GM04503 (cell line): ENCODE data around the gene PHF23.

Source experiments
- DNase-seq: peaks from one replicate; pipeline ENCODE4 v3.0.0-alpha.2; 2012; ENCODE audit warnings: low read depth

Gene PHF23

DNA sequence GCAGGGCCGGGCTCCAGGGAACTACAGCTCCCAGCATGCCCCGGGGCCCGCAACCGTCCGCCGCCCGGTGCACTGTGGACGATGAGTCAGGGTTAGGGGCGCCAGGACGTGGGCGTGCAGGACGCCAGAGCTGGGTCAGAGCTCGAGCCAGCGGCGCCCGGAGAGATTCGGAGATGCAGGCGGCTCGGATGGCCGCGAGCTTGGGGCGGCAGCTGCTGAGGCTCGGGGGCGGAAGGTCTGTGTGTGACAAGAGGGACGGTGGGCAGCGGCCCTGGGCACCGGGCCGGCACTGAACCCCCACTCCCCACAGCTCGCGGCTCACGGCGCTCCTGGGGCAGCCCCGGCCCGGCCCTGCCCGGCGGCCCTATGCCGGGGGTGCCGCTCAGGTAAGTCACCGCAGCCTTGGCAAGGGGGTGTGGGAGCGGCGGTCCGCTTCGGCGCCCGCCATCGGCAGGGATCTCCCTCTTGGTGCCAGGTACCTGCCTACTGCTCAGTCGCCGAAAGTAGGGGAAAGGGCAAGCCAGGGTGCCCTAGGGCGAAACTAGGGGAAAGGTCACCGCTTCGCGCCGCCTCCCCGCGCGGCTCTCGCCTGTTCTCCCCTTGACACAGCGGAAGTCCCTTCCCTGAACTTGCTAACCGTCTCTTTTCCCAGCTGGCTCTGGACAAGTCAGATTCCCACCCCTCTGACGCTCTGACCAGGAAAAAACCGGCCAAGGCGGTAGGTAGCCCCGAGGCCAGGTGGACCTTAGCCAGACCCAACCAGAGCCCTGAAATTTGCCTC lies 19.3 kb downstream of the PHF23 start, which contains the start of the genes ACADVL and DLG4:
TSS of gene ACADVL (plus strand) at position 127 of the 781 bp plus-strand sequence. CDS start at position 174, 47 bp downstream.
TSS of gene DLG4 (minus strand) at position 25 of the 781 bp plus-strand sequence.
- peak; percentile 46 for DNase-seq

- no peak for DNase-seq
Measured at GRCh38 chr17:7219229-7219811, 19.9 kb downstream of the PHF23 start.

DNA sequence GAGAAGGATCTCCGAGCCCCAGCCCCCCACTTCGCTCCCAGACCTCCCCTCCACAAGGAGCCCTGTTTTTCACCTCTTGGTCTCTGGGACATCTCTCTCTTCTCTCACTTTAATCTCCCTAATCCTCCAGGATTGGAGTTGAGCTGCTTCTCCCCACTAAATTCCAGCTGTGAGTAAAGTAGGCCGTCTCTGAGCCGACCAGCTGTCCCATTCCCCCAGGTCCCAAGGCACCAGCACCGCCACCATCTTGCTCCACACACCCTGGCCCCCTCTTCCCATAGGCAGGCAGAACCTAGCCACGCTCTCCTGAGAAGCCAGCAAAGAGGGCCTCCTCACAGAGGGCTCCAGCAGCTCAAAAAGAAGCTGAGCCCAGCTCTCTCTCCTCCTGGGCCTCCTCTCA lies 20.5 kb downstream of the PHF23 start:
- no peak for DNase-seq

DNA sequence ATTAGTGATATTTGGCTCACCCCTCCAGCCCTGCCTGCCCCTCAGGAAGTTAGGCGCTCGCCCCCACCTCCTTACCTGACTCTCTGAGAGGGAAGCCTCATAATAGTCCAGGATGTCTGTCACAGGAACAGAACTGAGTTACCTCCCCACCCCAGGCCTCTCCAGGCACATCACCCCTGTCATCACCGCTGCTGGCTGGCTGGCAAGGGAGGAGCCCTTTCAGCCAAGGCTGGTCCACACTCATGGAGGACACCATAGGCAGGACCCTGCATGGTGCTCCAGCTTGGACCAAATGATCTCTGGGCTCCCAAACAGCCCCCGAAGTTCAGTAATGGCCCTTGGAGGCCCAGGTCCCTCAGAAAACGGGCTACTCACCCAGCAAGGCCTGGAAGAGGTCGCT lies 21.1 kb downstream of the PHF23 start:
- no peak for DNase-seq

DNA sequence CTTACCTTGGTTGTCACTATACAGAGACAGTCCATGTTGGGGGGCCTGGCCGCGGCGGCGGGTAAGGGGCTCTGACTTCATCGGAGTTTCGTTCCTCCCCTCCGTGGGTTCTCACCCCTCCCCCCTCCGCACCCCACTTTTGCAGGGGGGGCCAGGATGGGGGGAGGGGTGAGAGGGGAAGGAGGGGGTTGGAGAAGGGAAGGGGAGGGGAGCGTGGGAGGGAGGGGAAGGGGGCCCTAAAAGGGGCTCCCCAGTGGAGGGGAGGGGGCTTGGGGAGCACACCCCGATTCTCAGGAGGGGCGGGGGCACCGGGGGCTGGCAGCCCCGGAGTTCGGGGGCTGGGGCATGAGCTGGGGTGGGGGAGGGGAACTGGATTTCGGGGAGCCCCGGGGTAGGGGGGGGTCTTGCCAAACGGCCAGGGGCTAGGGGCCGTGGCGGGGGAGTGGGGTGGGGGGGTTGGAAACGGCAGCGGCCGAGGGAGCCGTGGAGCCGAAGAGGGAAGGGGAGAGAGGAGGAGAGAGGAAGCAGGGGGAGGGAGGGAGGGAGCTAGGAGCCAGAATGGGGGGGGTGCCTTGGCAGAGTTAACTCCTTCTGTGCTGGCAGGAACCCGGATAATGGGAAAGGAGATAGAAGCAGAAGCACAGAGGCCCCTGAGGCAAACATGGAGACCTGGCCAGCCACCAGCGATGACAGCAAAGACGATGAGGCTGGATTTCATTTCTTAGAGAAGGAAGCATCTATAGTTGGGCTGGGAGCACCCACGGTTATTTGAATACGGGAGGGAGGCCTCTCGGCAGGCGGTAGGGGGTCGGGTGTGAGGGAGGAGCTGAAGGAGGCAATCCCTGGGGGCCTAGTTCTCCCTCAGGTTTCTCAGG lies 21.9 kb downstream of the PHF23 start:
- DNase-seq, result no peak

DNA sequence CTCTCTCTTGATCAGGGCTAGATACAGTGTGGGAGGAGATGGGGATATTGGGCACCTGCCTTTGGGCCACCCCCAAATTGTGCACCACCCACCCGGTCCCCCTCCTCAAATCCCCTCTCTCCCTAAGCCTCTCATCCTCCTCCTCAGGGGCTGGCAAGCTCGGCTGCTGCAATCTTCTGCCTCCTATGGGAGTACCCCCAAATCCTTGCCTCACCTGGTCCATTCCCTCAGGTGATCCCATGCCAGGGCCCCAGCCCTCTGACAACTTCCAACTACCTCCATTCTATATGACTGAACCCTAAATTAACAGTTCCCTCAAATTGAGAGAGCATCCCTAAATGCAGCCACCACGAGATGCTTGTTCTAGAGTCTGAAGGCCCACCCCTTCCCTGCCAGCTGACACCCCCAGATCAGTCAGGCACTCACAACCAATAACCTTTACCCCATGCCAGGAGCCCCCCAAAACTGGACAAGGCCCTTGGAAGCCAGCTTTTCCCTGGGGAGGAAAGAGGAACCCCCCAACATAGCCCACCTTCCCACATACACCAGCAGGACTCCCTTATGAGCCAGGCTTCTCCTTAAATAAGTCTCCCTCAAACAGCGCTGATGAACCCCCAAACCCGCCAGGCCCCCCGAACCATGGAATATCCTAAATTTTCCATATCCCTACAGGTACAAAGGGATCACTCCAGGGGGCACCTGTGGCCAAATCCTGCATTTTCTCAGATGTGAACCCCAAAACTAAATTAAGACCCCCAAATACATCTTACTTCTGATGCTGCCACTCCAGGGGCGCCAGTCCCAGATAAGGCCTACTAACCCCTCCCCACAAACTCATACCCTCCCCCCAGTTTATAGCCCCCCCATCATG lies 22.8 kb downstream of the PHF23 start:
- no peak for DNase-seq

DNA sequence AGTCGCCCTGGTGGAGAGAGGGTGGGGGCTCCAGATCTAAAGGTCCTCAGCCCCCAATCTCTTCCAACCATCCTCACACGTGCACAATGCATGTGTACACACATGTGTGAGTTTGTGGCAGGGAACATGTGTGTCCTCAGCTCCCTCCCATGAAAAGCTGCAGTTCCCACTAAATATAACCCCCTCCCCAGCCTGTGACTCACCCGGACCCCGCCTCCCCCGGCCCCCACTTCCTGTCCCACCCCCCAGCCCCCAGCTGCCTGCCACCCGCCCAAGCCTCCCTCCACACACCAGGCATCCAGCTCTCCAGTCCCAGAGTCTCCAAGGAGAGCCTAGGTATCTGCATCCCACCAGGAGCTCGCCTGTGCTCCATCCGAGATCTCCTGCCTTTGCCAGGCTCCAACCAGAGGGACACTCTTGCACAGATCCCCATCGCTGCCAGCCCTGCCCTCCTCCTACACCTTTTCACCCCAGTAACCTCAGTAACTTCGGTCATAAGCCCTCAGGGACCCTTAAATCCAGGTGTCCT lies 23.5 kb downstream of the PHF23 start:
- no peak for DNase-seq

DNA sequence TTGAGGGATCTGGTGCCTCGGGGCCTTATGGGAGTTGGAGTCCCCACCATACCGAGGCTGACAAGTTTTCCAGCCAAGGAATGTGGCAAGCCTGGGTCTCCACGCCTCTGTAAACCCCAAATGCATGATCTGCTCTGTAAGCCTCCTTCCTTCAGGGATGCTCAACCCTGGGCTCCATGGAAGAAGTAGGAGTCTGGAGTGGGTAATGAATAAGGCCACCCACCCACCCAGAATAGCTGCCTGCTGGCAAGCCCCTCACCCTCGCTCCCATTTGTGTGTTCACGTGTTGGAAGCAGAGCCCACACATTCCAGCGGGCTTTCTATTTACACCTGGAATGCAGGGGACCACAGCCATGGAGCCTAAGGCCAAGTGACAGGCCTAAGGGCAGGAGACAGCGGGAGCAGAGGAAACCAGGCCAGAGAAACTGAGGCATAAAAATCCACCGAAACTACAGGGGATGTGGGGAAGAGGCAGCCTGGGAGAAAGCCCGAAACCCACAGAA lies 24.1 kb downstream of the PHF23 start:
- DNase-seq, result no peak

GRCh38 chr17:7214300-7215135 lies 24.7 kb downstream of the PHF23 start:
- peak; percentile 80 for DNase-seq

GRCh38 chr17:7213895-7214299 lies 25.4 kb downstream of the PHF23 start:
- no peak for DNase-seq

DNA sequence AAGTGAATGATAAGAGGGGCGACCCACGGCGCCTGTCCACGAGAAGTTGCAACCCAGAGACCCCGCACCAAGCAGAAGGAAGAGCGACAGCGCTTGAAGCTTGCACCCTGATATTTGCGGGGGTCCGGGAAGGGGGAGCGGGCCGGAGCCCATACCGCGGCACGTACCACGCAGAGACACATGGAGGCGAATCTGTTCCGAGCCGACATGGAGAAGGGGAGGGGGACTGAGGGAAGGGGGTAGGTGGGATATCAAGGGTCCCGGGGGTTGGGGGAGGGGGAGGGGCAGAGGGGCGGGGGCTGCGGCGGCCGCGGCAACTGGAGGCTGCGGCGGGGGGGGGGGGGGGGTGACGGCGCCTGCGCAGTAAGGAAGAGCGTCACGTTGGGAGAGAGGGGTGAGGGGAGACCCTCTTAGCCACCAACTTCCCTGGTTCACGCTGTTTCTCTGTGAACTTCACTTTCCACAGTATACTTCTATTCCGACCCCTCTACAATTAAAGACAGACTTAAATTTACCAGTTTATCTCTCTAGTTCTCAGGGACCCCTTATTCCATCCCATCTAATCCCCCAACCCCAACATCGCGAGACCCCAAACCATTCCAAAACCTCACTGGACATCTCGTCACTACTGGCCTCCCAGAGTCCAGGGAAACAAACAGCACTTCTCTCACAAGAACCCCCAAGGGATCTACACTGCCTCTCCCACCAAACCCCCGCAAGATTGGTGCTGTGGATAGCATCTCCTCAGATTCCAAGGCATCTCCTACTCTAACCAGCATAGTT lies 27.6 kb downstream of the PHF23 start:
- DNase-seq, result no peak

- no peak for DNase-seq
Measured at GRCh38 chr17:7208754-7209460, 30.4 kb downstream of the PHF23 start.

GRCh38 chr17:7208027-7208571 lies 31.2 kb downstream of the PHF23 start:
- no peak for DNase-seq

GRCh38 chr17:7207120-7208001 lies 31.9 kb downstream of the PHF23 start:
- DNase-seq, result no peak

- no peak for DNase-seq
Measured at GRCh38 chr17:7205561-7205960, 33.7 kb downstream of the PHF23 start.

DNA sequence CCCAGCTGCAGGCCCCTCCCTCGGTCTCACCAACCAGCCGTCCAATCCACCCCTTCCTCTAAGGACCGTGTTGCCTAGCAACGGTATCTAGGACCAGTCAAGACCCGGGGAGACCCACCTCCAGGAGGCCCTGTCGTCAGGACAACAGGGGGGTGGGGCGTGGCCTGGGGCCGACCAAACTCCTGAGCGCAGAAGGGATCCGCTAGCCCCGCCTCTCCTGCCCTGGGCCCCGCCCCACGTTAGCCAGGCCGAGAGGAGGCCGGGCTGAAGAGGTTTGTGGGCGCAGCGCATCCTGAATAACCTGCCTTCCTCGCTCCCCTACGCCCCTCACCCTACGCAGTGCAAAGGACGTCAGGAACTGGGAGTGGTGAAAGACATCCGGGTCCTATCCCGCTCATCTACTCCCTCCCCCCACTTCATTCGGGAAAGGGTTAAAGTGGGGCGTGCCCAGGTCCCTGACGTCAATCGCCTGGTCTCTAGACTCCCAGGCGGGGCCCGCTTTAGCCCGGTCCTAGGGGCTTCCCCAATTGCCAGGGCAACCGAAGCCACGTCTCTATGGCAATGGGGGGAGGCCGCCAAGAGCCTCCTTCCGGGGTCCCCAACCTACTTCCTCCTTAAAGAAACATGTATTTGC lies 34.3 kb downstream of the PHF23 start:
- DNase-seq, result no peak

GRCh38 chr17:7204336-7204735 lies 34.9 kb downstream of the PHF23 start:
- DNase-seq, result no peak
